Measurements from ENCODE around the gene ADCY3. TPM values are rescaled to one million over a fixed set of nuclear protein-coding genes. Genes with fewer than 3 reads are reported as not detected.
A peak's percentile ranks its signal among the peaks of the same experiment; 100 is the strongest.

ADCY3 gene
- total RNA-seq, 4 donors from 2014 or later = 3.9 to 16.6 (median 12.3) TPM

GRCh38 chr2:24858996-24859395 lies 61.0 kb downstream of the ADCY3 start:
- H3K27me3 ChIP-seq = no peaks in the 10 kb centered on the region
- no peak for ATAC-seq
- H3K4me3 ChIP-seq = no peak overlapping the region
- H3K36me3 ChIP-seq = no peaks in the 10 kb centered on the region
- intact Hi-C loops (cut with DNase I; ENCODE audit: low total_unique reads) = no loop called here
- no peak overlapping the region for H3K27ac ChIP-seq
- no peak for DNase-seq
- no peaks in the 10 kb centered on the region for H3K9me3 ChIP-seq
- no peaks in the 10 kb centered on the region for H3K4me1 ChIP-seq
- in situ Hi-C loops (cut with MboI; ENCODE audit: low sequenced_read_pairs in 4 of 4) = no loop called here
- TF ChIP-seq POLR2A (IDR thresholded peaks at IDR 0.05) (no peak), CTCF (IDR thresholded peaks at IDR 0.05 in 4 of 5, conservative IDR thresholded peaks at IDR 0.05 in 1 of 5) (no peak)

- H3K27me3 ChIP-seq = no peaks in the 10 kb centered on the region
- intact Hi-C loops (cut with DNase I; ENCODE audit: low total_unique reads) = no loop called here
- H3K27ac ChIP-seq = peak overlapping the region; percentile 7 to 72 (median 64)
- H3K4me1 ChIP-seq = no peaks in the 10 kb centered on the region
- H3K4me3 ChIP-seq = no peak overlapping the region
- in situ Hi-C loops (cut with MboI; ENCODE audit: low sequenced_read_pairs in 4 of 4) = no loop called here
- no peaks in the 10 kb centered on the region for H3K9me3 ChIP-seq
- no peak for TF ChIP-seq CTCF (IDR thresholded peaks at IDR 0.05 in 4 of 5, conservative IDR thresholded peaks at IDR 0.05 in 1 of 5)
- no peak for TF ChIP-seq POLR2A (IDR thresholded peaks at IDR 0.05)
- H3K36me3 ChIP-seq = no peaks in the 10 kb centered on the region
- DNase-seq (no peak), ATAC-seq (no peak)
Observed at GRCh38 chr2:24857746-24858145, 62.3 kb downstream of the ADCY3 start.

- DNase-seq (no peak), ATAC-seq (peak; percentile 43 to 47)
- intact Hi-C loops (cut with DNase I; ENCODE audit: low total_unique reads) (no loop called here), in situ Hi-C loops (cut with MboI; ENCODE audit: low sequenced_read_pairs in 4 of 4) (no loop called here)
- H3K36me3 ChIP-seq = no peaks in the 10 kb centered on the region
- no peak overlapping the region for H3K4me3 ChIP-seq
- peak overlapping the region; percentile 65 to 72 (median 70) for H3K27ac ChIP-seq
- H3K9me3 ChIP-seq = no peaks in the 10 kb centered on the region
- TF ChIP-seq POLR2A (IDR thresholded peaks at IDR 0.05) = no peak
- TF ChIP-seq CTCF (IDR thresholded peaks at IDR 0.05 in 4 of 5, conservative IDR thresholded peaks at IDR 0.05 in 1 of 5) = no peak
- H3K4me1 ChIP-seq = no peaks in the 10 kb centered on the region
- H3K27me3 ChIP-seq = no peaks in the 10 kb centered on the region
Observed at GRCh38 chr2:24856791-24857211, 63.2 kb downstream of the ADCY3 start.

GRCh38 chr2:24855726-24856125 lies 64.3 kb downstream of the ADCY3 start:
- intact Hi-C loops (cut with DNase I; ENCODE audit: low total_unique reads) = no loop called here
- no peak for DNase-seq
- in situ Hi-C loops (cut with MboI; ENCODE audit: low sequenced_read_pairs in 4 of 4) = no loop called here

More at GRCh38 chr2:24855726-24856125, 64.3 kb downstream of the ADCY3 start:
- Histone ChIP-seq H3K27me3 (no peaks in the 10 kb centered on the region), H3K4me1 (no peaks in the 10 kb centered on the region), H3K36me3 (no peaks in the 10 kb centered on the region), H3K9me3 (no peaks in the 10 kb centered on the region), H3K4me3 (no peak overlapping the region), H3K27ac (peak overlapping the region; percentile 65 to 72 (median 70))
- TF ChIP-seq POLR2A (IDR thresholded peaks at IDR 0.05) (no peak), CTCF (IDR thresholded peaks at IDR 0.05 in 4 of 5, conservative IDR thresholded peaks at IDR 0.05 in 1 of 5) (no peak)
- ATAC-seq = no peak
